Neural progenitor cell (in vitro differentiated cells): ENCODE data around the gene IRAK3. TPM values are rescaled to one million over a fixed set of nuclear protein-coding genes. Genes with fewer than 3 reads are reported as not detected.
"Not testable (repeated sequence)": the region's sequence is repeated elsewhere in the genome, so short reads cannot be mapped to it uniquely, and the experiment has no call there.

Source experiments
- DNase-seq: peaks from one replicate; pipeline ENCODE4 v3.0.0-alpha.2; 2016; ENCODE audit warnings: low spot score
- H2AFZ ChIP-seq: fragments of 200-600 bp; sonication (generic); replicated peaks from 2 replicates; pipeline ENCODE4 v1.6.1; 2016; ENCODE audit warnings: antibody characterized with exemption
- H3F3A ChIP-seq: fragments of 200-600 bp; sonication (generic); 2 replicates; pipeline ENCODE4 v1.6.1; 2016; ENCODE audit warnings: antibody characterized with exemption, low read depth
- H3K27ac ChIP-seq: fragments of 200-600 bp; sonication (generic); 2 replicates; pipeline ENCODE4 v1.5.1; 2016; ENCODE audit warnings: mild to moderate bottlenecking
- H3K27me3 ChIP-seq: fragments of 200-600 bp; sonication (generic); 2 replicates; pipeline ENCODE4 v1.6.1; 2016; ENCODE audit warnings: mild to moderate bottlenecking, moderate library complexity
- H3K36me3 ChIP-seq: fragments of 200-600 bp; sonication (generic); 2 replicates; pipeline ENCODE4 v1.5.1; 2016
- H3K4me1 ChIP-seq: fragments of 200-600 bp; sonication (generic); 2 replicates; pipeline ENCODE4 v1.6.1; 2016; ENCODE audit warnings: mixed run types
- H3K4me2 ChIP-seq: fragments of 200-600 bp; sonication (generic); 2 replicates; pipeline ENCODE4 v1.6.1; 2016
- H3K4me3 ChIP-seq: fragments of 200-600 bp; sonication (generic); 2 replicates; pipeline ENCODE4 v1.5.1; 2016
- H3K79me2 ChIP-seq: fragments of 200-600 bp; sonication (generic); 2 replicates; pipeline ENCODE4 v1.6.1; 2016; ENCODE audit warnings: low read depth
- H3K9ac ChIP-seq: fragments of 200-600 bp; sonication (generic); 2 replicates; pipeline ENCODE4 v1.6.1; 2016
- H3K9me3 ChIP-seq: fragments of 200-600 bp; sonication (generic); 2 replicates; pipeline ENCODE4 v1.5.1; 2016; ENCODE audit warnings: low read depth
- H4K20me1 ChIP-seq: fragments of 200-600 bp; sonication (generic); 2 replicates; pipeline ENCODE4 v1.6.1; 2016; ENCODE audit warnings: low read depth
- H3K27ac Mint-ChIP-seq: 3 replicates; pipeline ENCODE4 v1.8.0; 2021; ENCODE audit warnings: mixed read lengths
- H3K27me3 Mint-ChIP-seq: 2 replicates; pipeline ENCODE4 v1.8.0; 2022; ENCODE audit warnings: low read depth, mild to moderate bottlenecking, inconsistent platforms, moderate library complexity, mixed read lengths; ENCODE audit not compliant: insufficient read depth
- H3K36me3 Mint-ChIP-seq: 3 replicates; pipeline ENCODE4 v1.8.0; 2021; ENCODE audit warnings: mixed read lengths
- H3K4me1 Mint-ChIP-seq: 3 replicates; pipeline ENCODE4 v1.8.0; 2021; ENCODE audit warnings: mixed read lengths
- H3K4me3 Mint-ChIP-seq: 3 replicates; pipeline ENCODE4 v1.8.0; 2021; ENCODE audit warnings: mild to moderate bottlenecking, moderate library complexity, mixed read lengths
- H3K9me3 Mint-ChIP-seq: 3 replicates; pipeline ENCODE4 v1.8.0; 2020; ENCODE audit warnings: mixed read lengths
- CTCF ChIP-seq: fragments of 200-600 bp; sonication (generic); IDR thresholded peaks from 2 replicates; pipeline ENCODE4 v1.5.1; 2017; ENCODE audit warnings: antibody characterized with exemption, mild to moderate bottlenecking
- EZH2 ChIP-seq: fragments of 200-600 bp; sonication (generic); IDR thresholded peaks from 2 replicates; pipeline ENCODE4 v1.6.1; 2017; ENCODE audit warnings: antibody characterized with exemption, mild to moderate bottlenecking, moderate library complexity
- EZH2phosphoT487 ChIP-seq: fragments of 200-600 bp; sonication (generic); IDR thresholded peaks from 2 replicates; pipeline ENCODE4 v1.6.1; 2017; ENCODE audit warnings: antibody characterized with exemption
- total RNA-seq: library from RNA; depleted of rRNA; stranded (reverse); fragments of >200 nt; gene quantifications from 2 replicates; pipeline ENCODE4 v1.2.3, GENCODE V29; 2015; ENCODE audit warnings: low replicate concordance

IRAK3 gene
- total RNA-seq, 1 donor from 2014 or later, result 3.0 TPM

DNA sequence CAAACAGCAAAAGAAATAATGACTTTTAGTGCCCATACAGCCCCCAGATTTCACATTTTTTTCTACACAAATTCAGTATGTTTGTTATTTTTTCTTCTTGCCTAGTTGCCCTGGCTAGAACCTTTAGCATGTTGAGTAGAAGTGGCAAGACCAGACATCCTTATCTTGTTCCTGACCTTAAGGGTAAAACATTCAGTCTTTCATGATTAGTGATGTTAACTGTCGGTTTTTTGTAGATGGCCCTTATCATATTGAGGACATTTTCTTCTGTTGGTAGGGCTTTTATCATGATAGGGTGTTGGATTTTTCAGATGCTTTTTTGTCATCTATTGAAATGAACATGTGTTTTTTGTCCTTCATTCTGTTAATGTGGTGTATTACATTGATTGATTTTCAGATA, 17.1 kb downstream of the IRAK3 start:
- no peaks in the 10 kb centered on the region for H3K4me1 Mint-ChIP-seq
- Histone ChIP-seq H4K20me1 (no peaks in the 10 kb centered on the region), H3K27me3 (no peaks in the 10 kb centered on the region), H3K9me3 (no peaks in the 10 kb centered on the region), H3K4me3 (no peak overlapping the region), H3K9ac (no peak overlapping the region), H3F3A (no peaks in the 10 kb centered on the region), H3K36me3 (no peaks in the 10 kb centered on the region), H2AFZ (no peak overlapping the region), H3K27ac (no peak overlapping the region), H3K79me2 (no peaks in the 10 kb centered on the region), H3K4me1 (no peaks in the 10 kb centered on the region), H3K4me2 (no peak overlapping the region)
- H3K4me3 Mint-ChIP-seq, result no peak overlapping the region
- DNase-seq, result no peak
- H3K9me3 Mint-ChIP-seq, result no peaks in the 10 kb centered on the region
- TF ChIP-seq CTCF (no peak), EZH2phosphoT487 (no peak), EZH2 (no peak)
- H3K27me3 Mint-ChIP-seq, result peaks cover 3% of the 10 kb centered on the region
- H3K36me3 Mint-ChIP-seq, result no peaks in the 10 kb centered on the region
- no peak overlapping the region for H3K27ac Mint-ChIP-seq

DNA sequence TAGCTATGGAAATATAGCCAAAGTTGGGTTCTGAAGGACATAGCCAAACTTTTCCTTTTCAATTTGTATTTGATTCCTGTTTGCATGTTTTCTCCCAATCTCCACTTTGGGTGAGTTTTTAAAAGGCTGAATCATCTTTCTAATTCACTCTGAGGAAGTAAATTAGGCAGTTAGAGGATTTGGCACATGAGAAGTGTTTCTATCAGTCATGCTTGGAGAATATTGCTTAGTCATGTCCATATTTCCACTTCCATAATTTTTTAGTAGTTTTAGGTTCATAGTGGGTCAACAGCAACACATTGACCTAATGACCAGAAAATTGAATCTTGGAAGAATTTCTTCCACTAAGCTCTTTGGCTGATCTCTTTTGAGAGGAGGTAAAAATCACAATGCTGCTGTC, 21.8 kb downstream of the IRAK3 start:
- Histone ChIP-seq H3K27ac (no peak overlapping the region), H2AFZ (no peak overlapping the region), H3K36me3 (no peaks in the 10 kb centered on the region), H3K9me3 (no peaks in the 10 kb centered on the region), H3K79me2 (no peaks in the 10 kb centered on the region), H3K4me3 (no peak overlapping the region), H3K27me3 (no peaks in the 10 kb centered on the region), H3K4me2 (no peak overlapping the region), H3K4me1 (no peaks in the 10 kb centered on the region), H4K20me1 (no peaks in the 10 kb centered on the region), H3K9ac (no peak overlapping the region), H3F3A (no peaks in the 10 kb centered on the region)
- no peak for TF ChIP-seq EZH2phosphoT487
- TF ChIP-seq CTCF, result no peak
- TF ChIP-seq EZH2, result no peak
- Mint-ChIP-seq H3K36me3 (no peaks in the 10 kb centered on the region), H3K4me3 (no peak overlapping the region), H3K4me1 (no peaks in the 10 kb centered on the region), H3K27ac (no peak overlapping the region), H3K27me3 (no peaks in the 10 kb centered on the region), H3K9me3 (no peaks in the 10 kb centered on the region)
- DNase-seq, result no peak

- H3K4me2 ChIP-seq, H3K27ac Mint-ChIP-seq, H3K4me1 Mint-ChIP-seq, H3K79me2 ChIP-seq, H3F3A ChIP-seq, H4K20me1 ChIP-seq, H3K36me3 Mint-ChIP-seq, H3K4me3 Mint-ChIP-seq, H3K4me1 ChIP-seq, H3K9me3 Mint-ChIP-seq, H3K9ac ChIP-seq, DNase-seq, H3K4me3 ChIP-seq, H3K27ac ChIP-seq, H3K27me3 ChIP-seq, H2AFZ ChIP-seq, H3K9me3 ChIP-seq, H3K36me3 ChIP-seq, H3K27me3 Mint-ChIP-seq: not testable (repeated sequence)
Observed at GRCh38 chr12:66211573-66211972, 22.6 kb downstream of the IRAK3 start.

- not testable (repeated sequence) for H3K9ac ChIP-seq, H3K9me3 Mint-ChIP-seq, H3K4me2 ChIP-seq, H3K36me3 ChIP-seq, H3F3A ChIP-seq, H3K4me1 ChIP-seq, H3K36me3 Mint-ChIP-seq, DNase-seq, H3K79me2 ChIP-seq, H3K4me3 ChIP-seq, H3K27me3 Mint-ChIP-seq, H4K20me1 ChIP-seq, H3K9me3 ChIP-seq, H3K27ac Mint-ChIP-seq, H3K27ac ChIP-seq, H3K4me3 Mint-ChIP-seq, H3K27me3 ChIP-seq, H2AFZ ChIP-seq, H3K4me1 Mint-ChIP-seq
Observed at GRCh38 chr12:66213011-66213410, 24.0 kb downstream of the IRAK3 start.
